RWPE2 (cell line): Measurements from ENCODE around the gene HK2.

ENCODE experiments used
- ATAC-seq: fragments of 200-7000 bp; cut with Tn5 transposase; 3 replicates; pipeline ENCODE4 v1.9.1; 2021; ENCODE audit warnings: low read depth
- DNase-seq: peaks from one replicate; pipeline ENCODE4 v3.0.0-alpha.2; 2020; ENCODE audit warnings: low spot score
- H3K27ac ChIP-seq: fragments of 450-650 bp; 2 replicates; pipeline ENCODE4 v1.5.1; 2017; ENCODE audit warnings: mild to moderate bottlenecking; ENCODE audit not compliant: poor library complexity, severe bottlenecking
- H3K27me3 ChIP-seq: fragments of 250-450 bp; sonication (Bioruptor Pico); 2 replicates; pipeline ENCODE4 v1.5.1; 2021; ENCODE audit warnings: mild to moderate bottlenecking, moderate library complexity; ENCODE audit not compliant: insufficient read depth, poor library complexity, severe bottlenecking
- H3K36me3 ChIP-seq: fragments of 250-450 bp; sonication (Bioruptor Pico); 2 replicates; pipeline ENCODE4 v1.5.1; 2020; ENCODE audit warnings: low read depth, mild to moderate bottlenecking, moderate library complexity
- H3K4me1 ChIP-seq: fragments of 250-450 bp; sonication (Bioruptor Pico); 2 replicates; pipeline ENCODE4 v1.5.1; 2021; ENCODE audit warnings: mild to moderate bottlenecking, moderate library complexity; ENCODE audit not compliant: insufficient read depth, poor library complexity, severe bottlenecking
- H3K4me3 ChIP-seq: fragments of 250-450 bp; sonication (Bioruptor Pico); 2 replicates; pipeline ENCODE4 v1.5.1; 2021; ENCODE audit warnings: mild to moderate bottlenecking, moderate library complexity; ENCODE audit not compliant: severe bottlenecking
- H3K9me3 ChIP-seq: fragments of 250-450 bp; sonication (Bioruptor Pico); 2 replicates; pipeline ENCODE4 v1.5.1; 2021; ENCODE audit warnings: mild to moderate bottlenecking, moderate library complexity; ENCODE audit not compliant: severe bottlenecking
- TF ChIP-seq, protein P1 (sequence below): fragments of 450-650 bp; IDR thresholded peaks from one replicate; pipeline ENCODE4 v1.5.1; 2017; ENCODE audit warnings: mild to moderate bottlenecking, moderate library complexity; ENCODE audit not compliant: poor library complexity, severe bottlenecking

HK2 gene

DNA sequence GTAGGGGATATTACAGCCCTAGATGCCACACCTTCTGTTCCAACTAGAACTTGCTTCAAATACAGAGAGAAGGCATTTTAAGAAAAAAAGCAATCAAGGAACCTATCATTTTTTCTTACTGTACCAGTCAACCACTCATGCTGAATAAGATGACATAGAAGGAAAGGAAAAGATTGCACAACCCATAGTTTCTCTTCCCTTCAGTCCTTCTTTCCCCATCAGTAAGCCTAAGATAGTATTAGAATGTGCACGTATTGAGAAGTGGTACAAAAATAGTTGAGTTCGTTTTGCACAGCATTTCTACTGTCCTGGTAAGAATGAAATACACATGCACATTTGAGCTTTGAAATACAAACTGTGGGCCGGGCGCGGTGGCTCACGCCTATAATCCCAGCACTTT, 27.0 kb upstream of the HK2 start:
- no peak for ATAC-seq
- no peak for DNase-seq
- Histone ChIP-seq H3K4me3 (no peak overlapping the region), H3K36me3 (no peaks in the 10 kb centered on the region), H3K4me1 (no peaks in the 10 kb centered on the region), H3K27ac (no peak overlapping the region), H3K9me3 (no peaks in the 10 kb centered on the region), H3K27me3 (no peaks in the 10 kb centered on the region)
- TF ChIP-seq, protein P1, sequence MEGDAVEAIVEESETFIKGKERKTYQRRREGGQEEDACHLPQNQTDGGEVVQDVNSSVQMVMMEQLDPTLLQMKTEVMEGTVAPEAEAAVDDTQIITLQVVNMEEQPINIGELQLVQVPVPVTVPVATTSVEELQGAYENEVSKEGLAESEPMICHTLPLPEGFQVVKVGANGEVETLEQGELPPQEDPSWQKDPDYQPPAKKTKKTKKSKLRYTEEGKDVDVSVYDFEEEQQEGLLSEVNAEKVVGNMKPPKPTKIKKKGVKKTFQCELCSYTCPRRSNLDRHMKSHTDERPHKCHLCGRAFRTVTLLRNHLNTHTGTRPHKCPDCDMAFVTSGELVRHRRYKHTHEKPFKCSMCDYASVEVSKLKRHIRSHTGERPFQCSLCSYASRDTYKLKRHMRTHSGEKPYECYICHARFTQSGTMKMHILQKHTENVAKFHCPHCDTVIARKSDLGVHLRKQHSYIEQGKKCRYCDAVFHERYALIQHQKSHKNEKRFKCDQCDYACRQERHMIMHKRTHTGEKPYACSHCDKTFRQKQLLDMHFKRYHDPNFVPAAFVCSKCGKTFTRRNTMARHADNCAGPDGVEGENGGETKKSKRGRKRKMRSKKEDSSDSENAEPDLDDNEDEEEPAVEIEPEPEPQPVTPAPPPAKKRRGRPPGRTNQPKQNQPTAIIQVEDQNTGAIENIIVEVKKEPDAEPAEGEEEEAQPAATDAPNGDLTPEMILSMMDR = no peak

DNA sequence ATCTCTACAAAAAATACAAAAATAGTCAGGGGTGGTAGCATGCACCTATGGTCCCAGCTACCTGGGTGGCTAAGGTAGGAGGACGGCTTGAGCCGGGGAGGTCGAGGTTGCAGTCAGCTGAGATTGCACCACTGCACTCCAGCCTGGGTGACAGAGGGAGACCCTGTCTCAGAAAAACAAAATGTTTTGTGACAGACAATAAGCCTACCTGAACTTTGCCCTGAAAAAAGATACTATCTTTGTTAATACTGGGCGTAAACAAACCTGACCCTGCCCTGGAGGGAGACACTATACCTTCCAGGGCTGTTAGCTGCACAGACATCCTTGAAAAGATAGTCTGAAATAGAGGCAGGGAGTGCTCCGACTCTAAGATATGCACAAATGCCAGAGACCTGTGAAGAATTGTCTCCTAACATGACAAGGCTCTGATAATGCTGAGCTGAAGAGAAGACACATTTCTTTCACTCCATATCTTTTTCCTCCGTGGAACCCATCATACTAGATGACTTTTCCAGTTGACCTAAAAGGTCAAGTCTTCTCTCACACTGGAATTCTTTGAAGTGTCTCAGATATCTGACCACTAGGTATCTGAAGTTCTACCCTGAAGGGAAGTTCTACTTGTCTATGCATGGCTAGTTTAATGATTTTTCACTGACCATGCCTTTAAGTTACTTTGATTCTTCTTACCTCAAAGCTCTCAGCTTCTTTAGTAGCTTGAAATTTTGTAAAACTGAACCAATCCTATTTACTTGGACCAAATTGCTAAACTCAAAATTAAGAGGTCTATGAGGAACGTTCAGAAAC, 20.9 kb upstream of the HK2 start:
- Histone ChIP-seq H3K36me3 (no peaks in the 10 kb centered on the region), H3K4me3 (no peak overlapping the region), H3K4me1 (no peaks in the 10 kb centered on the region), H3K9me3 (no peaks in the 10 kb centered on the region), H3K27ac (no peak overlapping the region), H3K27me3 (no peaks in the 10 kb centered on the region)
- ATAC-seq = no peak
- no peak for DNase-seq
- TF ChIP-seq, protein P1 = no peak

DNA sequence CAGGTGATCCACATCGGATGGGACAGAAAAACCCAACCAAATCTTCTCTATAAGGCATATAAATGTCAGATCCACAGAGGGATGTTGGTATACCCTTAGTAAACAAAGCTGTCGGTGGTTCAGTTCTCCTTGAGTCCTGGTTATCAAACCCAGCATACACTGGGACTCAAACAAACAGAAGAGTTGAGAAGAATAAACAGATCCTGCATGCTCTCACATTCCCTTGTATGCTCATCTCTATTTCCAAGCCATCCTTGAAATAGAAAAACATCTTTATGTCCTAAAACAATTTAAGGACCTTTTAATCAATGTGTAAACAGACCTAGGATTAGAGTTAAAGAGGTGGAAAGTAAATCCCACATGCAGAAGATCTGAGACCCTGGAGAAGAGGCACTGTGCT, 19.8 kb upstream of the HK2 start:
- Histone ChIP-seq H3K9me3 (no peaks in the 10 kb centered on the region), H3K36me3 (no peaks in the 10 kb centered on the region), H3K4me3 (no peak overlapping the region), H3K27me3 (no peaks in the 10 kb centered on the region), H3K4me1 (no peaks in the 10 kb centered on the region), H3K27ac (no peak overlapping the region)
- DNase-seq (no peak), ATAC-seq (no peak)
- TF ChIP-seq, protein P1 = no peak

DNA sequence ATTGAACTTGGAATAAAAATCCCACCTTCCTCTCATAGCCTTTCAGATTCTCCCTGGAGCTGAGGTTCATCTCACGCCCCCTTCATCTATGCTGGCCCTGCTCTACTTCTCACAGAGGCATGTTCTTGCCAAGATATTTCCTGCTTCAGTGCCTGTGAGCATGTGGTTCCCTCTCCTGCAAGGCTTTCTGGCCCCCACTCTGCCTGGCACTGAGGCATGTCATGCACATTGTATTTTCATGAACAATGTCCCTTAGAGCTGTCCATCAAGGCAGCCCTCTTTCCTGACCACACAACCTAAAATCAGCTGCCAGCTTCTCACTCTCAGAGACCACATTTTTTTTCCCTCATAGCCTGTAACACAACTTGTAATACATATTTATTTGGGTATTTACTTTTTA, 18.0 kb upstream of the HK2 start:
- H3K4me1 ChIP-seq = no peaks in the 10 kb centered on the region
- no peaks in the 10 kb centered on the region for H3K36me3 ChIP-seq
- no peaks in the 10 kb centered on the region for H3K9me3 ChIP-seq
- H3K27me3 ChIP-seq = no peaks in the 10 kb centered on the region
- H3K4me3 ChIP-seq = no peak overlapping the region
- TF ChIP-seq, protein P1 = no peak
- no peak overlapping the region for H3K27ac ChIP-seq
- DNase-seq (no peak), ATAC-seq (no peak)

DNA sequence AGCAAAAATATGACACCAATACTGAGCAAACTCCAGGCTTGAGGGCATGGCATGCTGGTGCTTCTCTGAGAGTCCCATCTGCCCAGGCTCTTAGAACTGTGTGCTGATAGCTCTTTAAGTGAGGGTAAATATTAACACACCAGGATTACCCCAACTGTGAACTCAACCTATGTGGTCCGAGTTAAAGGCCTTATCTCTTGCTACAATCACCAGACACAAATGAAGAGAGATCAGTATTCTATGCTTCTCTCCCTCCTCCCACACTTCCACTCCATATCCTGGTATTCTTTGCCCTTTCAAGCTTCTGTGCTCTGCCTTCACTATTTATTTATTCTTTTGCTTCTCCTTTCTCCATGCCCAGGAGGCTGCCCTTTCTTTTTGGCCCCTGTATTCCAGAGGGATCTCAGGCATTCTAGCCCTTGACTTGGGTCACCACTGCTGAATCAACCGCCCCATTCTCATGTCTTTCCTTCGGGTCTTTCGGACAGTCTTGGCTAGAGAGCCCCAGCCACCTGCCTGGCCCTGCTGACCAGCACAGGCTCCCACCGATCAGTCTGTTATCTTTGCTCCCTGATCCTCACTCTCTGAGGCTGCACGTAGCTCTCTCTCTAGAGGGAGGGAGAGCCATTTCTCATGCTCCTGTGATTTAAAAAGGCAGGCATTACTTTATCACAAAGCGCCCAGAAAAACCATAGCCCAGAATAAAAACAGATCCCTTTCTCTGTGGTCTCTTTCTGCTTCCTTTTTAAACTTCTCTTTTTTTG, 17.2 kb upstream of the HK2 start:
- TF ChIP-seq, protein P1 = no peak
- no peak for DNase-seq
- H3K9me3 ChIP-seq = no peaks in the 10 kb centered on the region
- no peaks in the 10 kb centered on the region for H3K27me3 ChIP-seq
- H3K4me1 ChIP-seq = no peaks in the 10 kb centered on the region
- no peak overlapping the region for H3K4me3 ChIP-seq
- no peak overlapping the region for H3K27ac ChIP-seq
- no peaks in the 10 kb centered on the region for H3K36me3 ChIP-seq
- ATAC-seq = no peak
